Effector memory CD8-positive, alpha-beta T cell (primary cell): ENCODE measurements around the gene CABLES2.

Source experiments
- ATAC-seq: fragments of 150-1000 bp; cut with Tn5 transposase; replicated peaks from 2 replicates; pipeline ENCODE4 v1.10.0; 2021; ENCODE audit warnings: mild to moderate bottlenecking, moderate library complexity
- DNase-seq, 3 experiments: peaks; one replicate each; pipeline ENCODE4 v3.0.0; 2021
- H3K27ac Mint-ChIP-seq, 2 donors: one replicate each; pipeline ENCODE4 v1.8.0; 2022; ENCODE audit warnings: mild to moderate bottlenecking in 2 of 2, mixed read lengths in 2 of 2, moderate library complexity in 2 of 2
- H3K27me3 Mint-ChIP-seq, 2 donors: one replicate each; pipeline ENCODE4 v1.8.0; 2022; ENCODE audit warnings: mixed read lengths in 2 of 2
- H3K36me3 Mint-ChIP-seq: one replicate; pipeline ENCODE4 v1.8.0; 2022; ENCODE audit warnings: mild to moderate bottlenecking, moderate library complexity, mixed read lengths; ENCODE audit not compliant: insufficient read depth
- H3K4me1 Mint-ChIP-seq, 2 donors: one replicate each; pipeline ENCODE4 v1.8.0; 2022; ENCODE audit warnings: low read depth in 2 of 2, mixed read lengths in 2 of 2
- H3K4me3 Mint-ChIP-seq, 2 donors: one replicate each; pipeline ENCODE4 v1.8.0; 2022; ENCODE audit warnings: mild to moderate bottlenecking in 2 of 2, mixed read lengths in 2 of 2, moderate library complexity in 2 of 2
- H3K9me3 Mint-ChIP-seq, 2 donors: one replicate each; pipeline ENCODE4 v1.8.0; 2022; ENCODE audit warnings: mixed read lengths in 2 of 2

The CABLES2 gene

DNA sequence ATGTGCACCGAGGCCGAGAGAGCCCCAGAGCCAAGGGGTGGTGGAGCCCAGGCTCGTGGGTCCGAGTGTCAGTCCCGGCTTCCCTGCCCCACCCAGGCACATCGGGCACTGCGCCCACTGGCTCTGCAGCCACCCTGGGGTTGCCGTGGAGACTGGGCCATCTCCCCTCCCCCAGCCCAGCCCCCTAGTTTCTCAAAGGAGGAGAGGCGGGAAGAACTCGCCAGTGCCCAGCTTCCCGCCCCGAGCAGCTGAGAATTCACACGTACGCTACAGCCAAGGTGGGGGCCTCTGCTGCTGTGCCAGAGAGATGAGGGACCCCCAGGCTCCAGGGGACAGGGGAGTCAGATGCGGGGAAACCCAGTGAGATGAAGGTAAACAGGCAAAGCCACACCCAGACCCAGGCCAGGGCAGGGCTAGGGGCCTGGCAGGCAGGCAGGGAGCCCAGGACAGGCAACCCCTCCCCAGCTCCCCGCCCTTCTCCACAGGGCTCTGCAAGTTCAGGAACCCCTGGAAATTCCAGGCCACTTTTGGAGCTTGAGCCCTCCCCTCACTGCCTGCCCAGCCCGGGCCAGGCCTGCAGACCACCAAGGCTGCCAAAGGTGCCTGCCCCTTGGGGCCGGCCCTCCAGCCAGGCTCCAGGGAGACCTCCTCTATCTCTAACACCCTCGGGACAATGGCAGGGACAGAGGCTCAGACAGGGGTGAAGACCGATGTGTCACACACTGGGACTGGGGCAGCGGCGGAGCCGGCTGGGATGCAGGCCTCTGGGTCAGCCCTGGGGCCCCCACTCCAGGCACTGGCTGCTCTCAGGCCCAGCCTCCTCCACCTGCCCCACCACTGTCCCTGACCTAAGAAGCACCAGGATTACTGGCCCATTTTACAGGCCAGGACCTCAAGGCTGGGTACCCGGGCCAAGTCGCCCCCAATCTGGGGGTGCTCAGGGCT, 46.0 kb downstream of the CABLES2 start:
- ATAC-seq = no peak
- no peaks in the 10 kb centered on the region for H3K36me3 Mint-ChIP-seq
- no peak overlapping the region for H3K27ac Mint-ChIP-seq
- H3K4me3 Mint-ChIP-seq = no peak overlapping the region
- peaks cover 0 to 4% of the 10 kb centered on the region in 2 donors for H3K4me1 Mint-ChIP-seq
- DNase-seq = no peak
- H3K9me3 Mint-ChIP-seq = no peaks in the 10 kb centered on the region
- H3K27me3 Mint-ChIP-seq = peaks cover 28 to 29% of the 10 kb centered on the region in 2 donors

DNA sequence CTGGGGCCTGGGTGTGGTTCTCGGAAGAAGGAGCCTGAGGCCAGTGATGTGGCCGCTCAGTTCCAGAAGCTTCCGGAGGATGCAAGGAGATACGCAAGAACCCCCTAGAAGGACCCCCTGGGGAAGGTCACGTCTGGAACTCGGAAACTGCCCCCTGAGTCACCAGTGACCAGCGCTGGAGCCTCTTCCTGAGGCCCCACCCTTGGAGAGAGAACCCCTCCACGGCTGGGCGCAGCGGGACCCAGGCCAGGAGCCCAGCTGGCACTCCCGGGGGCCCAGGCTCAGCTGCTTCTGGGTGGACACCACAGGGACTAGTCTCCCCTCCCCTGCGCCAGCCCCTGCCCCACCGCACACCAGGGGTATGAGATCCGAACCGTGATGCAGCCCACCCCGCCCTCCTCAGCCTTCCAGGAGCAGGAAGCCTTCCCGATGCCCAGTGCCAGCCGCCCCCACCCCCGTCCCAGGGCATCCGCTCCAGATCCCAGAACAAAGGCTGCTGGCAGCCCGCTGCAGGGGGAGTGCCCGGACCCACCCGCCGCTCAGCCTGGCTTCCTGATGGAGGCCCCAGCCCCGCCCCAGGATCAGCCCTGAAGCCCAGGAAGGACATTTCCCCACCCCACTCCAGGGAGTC, 47.5 kb downstream of the CABLES2 start:
- peaks cover 0 to 1% of the 10 kb centered on the region in 2 donors for H3K4me1 Mint-ChIP-seq
- H3K36me3 Mint-ChIP-seq = no peaks in the 10 kb centered on the region
- ATAC-seq (no peak), DNase-seq (no peak)
- H3K9me3 Mint-ChIP-seq = no peaks in the 10 kb centered on the region
- no peak overlapping the region for H3K27ac Mint-ChIP-seq
- no peak overlapping the region for H3K4me3 Mint-ChIP-seq
- H3K27me3 Mint-ChIP-seq = peaks cover 14% of the 10 kb centered on the region in 2 donors

DNA sequence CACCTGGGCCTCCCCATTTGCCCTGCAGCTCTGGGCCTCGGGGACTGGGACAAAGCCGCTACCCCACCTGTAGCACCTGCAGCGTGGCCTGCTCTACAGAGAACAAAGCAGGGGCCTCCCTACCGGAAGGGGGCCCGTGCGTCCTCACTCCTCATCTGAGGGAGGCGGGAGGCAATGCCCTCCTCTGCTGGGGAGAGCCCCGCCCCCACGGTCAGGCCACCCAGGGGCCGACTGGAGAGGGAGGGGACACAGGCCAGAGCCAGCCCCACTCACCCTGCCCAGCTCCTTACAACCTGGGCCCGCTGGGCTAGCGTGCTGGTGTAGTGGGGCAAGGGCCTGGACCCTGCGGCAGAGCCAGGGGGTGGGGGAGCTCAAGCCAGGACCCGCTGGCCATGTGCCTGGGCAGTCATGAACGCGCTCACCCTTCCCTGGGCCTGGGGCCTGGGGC, 48.0 kb downstream of the CABLES2 start:
- Mint-ChIP-seq H3K4me1 (peaks cover 0 to 1% of the 10 kb centered on the region in 2 donors), H3K27ac (no peak overlapping the region), H3K9me3 (no peaks in the 10 kb centered on the region), H3K36me3 (no peaks in the 10 kb centered on the region), H3K4me3 (no peak overlapping the region), H3K27me3 (peaks cover 9 to 11% of the 10 kb centered on the region in 2 donors)
- ATAC-seq (no peak), DNase-seq (no peak)

GRCh38 chr20:62358171-62359042, 48.7 kb downstream of the CABLES2 start:
- DNase-seq (no peak), ATAC-seq (no peak)
- Mint-ChIP-seq H3K4me3 (no peak overlapping the region), H3K9me3 (no peaks in the 10 kb centered on the region), H3K36me3 (no peaks in the 10 kb centered on the region), H3K27ac (no peak overlapping the region), H3K4me1 (peaks cover 0 to 1% of the 10 kb centered on the region in 2 donors), H3K27me3 (peaks cover 2 to 7% of the 10 kb centered on the region in 2 donors)

DNA sequence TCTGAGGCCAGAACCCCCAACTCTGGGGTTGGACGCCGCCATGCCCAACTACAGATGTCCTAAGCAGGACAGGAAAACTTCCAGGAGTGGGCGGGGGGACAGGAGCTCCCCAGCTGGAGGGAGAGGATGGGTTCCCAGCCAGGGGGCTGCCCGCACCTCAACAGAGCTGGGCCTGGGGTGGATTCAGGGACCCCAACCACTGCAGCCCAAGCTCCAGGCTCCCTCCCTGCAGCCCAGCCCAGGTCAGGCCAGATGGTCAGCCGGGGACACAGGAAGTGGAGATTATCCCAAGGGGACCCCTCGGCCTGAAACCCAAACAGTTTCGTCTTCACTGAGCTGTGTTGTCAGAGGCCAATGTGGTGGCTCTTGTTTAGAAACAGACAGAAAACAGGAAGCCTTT, 49.4 kb downstream of the CABLES2 start:
- ATAC-seq (no peak), DNase-seq (no peak)
- Mint-ChIP-seq H3K27ac (no peak overlapping the region), H3K4me3 (no peak overlapping the region), H3K27me3 (peaks cover 0 to 3% of the 10 kb centered on the region in 2 donors), H3K9me3 (no peaks in the 10 kb centered on the region), H3K4me1 (peaks cover 0 to 1% of the 10 kb centered on the region in 2 donors), H3K36me3 (no peaks in the 10 kb centered on the region)

- no peak overlapping the region for H3K27ac Mint-ChIP-seq
- no peaks in the 10 kb centered on the region for H3K27me3 Mint-ChIP-seq
- no peak overlapping the region for H3K4me3 Mint-ChIP-seq
- H3K36me3 Mint-ChIP-seq = no peaks in the 10 kb centered on the region
- no peaks in the 10 kb centered on the region for H3K9me3 Mint-ChIP-seq
- no peak for DNase-seq
- peaks cover 0 to 1% of the 10 kb centered on the region in 2 donors for H3K4me1 Mint-ChIP-seq
- ATAC-seq = no peak
Measured at GRCh38 chr20:62357187-62357667, 49.9 kb downstream of the CABLES2 start.

GRCh38 chr20:62356589-62357186, 50.4 kb downstream of the CABLES2 start:
- no peak for DNase-seq
- no peak overlapping the region for H3K4me3 Mint-ChIP-seq
- no peaks in the 10 kb centered on the region for H3K9me3 Mint-ChIP-seq
- no peaks in the 10 kb centered on the region for H3K27me3 Mint-ChIP-seq
- peaks cover 0 to 1% of the 10 kb centered on the region in 2 donors for H3K4me1 Mint-ChIP-seq
- ATAC-seq = no peak
- no peak overlapping the region for H3K27ac Mint-ChIP-seq
- no peaks in the 10 kb centered on the region for H3K36me3 Mint-ChIP-seq

DNA sequence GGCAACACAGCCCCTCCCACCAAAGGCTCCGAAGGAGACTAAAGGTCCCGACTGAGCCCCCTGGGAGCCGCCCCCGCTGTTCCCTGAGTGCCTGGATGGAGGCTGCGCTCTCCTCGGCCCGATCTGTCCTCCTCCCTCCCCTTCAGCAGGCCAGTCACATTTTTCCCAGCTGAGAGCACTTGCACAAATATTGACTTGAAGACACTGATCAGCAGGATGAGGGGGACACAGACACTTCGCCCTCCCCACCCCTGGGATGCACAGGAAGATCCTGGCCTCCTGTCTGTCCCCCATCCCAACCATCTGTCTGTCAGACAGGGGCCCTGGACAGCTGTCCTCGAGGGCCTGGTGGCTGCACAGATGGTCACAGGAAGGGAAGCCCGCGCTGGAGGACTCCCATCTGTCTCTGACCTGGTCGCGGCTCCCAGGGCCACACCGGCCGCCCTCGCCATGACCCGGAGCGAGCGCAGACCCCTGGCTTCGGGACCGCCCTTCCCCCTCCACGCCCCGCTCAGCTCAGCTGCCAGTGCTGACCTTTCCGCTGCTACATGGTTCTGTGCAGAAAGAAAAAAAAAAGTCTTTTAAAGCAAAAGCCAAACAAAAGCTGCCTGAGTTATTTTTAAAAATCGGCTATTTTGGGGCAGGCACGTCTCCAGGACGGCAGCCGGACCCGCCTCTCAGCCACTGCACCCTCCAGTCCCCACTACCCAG, 51.1 kb downstream of the CABLES2 start:
- no peaks in the 10 kb centered on the region for H3K27me3 Mint-ChIP-seq
- no peak for ATAC-seq
- H3K36me3 Mint-ChIP-seq = no peaks in the 10 kb centered on the region
- H3K4me3 Mint-ChIP-seq = no peak overlapping the region
- peaks cover 0 to 1% of the 10 kb centered on the region in 2 donors for H3K4me1 Mint-ChIP-seq
- no peak for DNase-seq
- no peak overlapping the region for H3K27ac Mint-ChIP-seq
- no peaks in the 10 kb centered on the region for H3K9me3 Mint-ChIP-seq

DNA sequence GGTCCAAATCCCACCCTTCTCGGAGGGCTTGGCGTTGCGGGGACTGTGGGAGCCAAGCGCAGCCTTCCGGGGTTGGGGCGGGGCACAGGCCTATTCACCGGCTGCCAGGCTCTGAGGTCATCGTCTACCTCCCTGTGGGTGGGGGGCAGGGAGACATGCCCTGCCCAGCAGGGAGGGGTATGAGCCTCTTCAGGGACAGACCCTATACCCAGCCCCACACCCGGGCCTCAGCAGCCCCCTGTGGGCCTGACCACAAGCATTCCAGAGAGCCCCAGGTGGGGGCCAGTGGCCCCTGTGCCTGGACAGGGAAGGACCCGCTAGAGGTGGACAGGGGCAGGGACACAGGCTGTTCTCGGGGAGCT, 51.6 kb downstream of the CABLES2 start:
- Mint-ChIP-seq H3K4me3 (no peak overlapping the region), H3K27ac (no peak overlapping the region), H3K9me3 (no peaks in the 10 kb centered on the region), H3K27me3 (no peaks in the 10 kb centered on the region), H3K36me3 (no peaks in the 10 kb centered on the region), H3K4me1 (peaks cover 0 to 1% of the 10 kb centered on the region in 2 donors)
- no peak for ATAC-seq
- DNase-seq = no peak

GRCh38 chr20:62354811-62355341, 52.2 kb downstream of the CABLES2 start:
- Mint-ChIP-seq H3K27me3 (no peaks in the 10 kb centered on the region), H3K36me3 (no peaks in the 10 kb centered on the region), H3K9me3 (no peaks in the 10 kb centered on the region), H3K4me1 (peaks cover 0 to 1% of the 10 kb centered on the region in 2 donors), H3K4me3 (no peak overlapping the region), H3K27ac (no peak overlapping the region)
- no peak for DNase-seq
- ATAC-seq = no peak

DNA sequence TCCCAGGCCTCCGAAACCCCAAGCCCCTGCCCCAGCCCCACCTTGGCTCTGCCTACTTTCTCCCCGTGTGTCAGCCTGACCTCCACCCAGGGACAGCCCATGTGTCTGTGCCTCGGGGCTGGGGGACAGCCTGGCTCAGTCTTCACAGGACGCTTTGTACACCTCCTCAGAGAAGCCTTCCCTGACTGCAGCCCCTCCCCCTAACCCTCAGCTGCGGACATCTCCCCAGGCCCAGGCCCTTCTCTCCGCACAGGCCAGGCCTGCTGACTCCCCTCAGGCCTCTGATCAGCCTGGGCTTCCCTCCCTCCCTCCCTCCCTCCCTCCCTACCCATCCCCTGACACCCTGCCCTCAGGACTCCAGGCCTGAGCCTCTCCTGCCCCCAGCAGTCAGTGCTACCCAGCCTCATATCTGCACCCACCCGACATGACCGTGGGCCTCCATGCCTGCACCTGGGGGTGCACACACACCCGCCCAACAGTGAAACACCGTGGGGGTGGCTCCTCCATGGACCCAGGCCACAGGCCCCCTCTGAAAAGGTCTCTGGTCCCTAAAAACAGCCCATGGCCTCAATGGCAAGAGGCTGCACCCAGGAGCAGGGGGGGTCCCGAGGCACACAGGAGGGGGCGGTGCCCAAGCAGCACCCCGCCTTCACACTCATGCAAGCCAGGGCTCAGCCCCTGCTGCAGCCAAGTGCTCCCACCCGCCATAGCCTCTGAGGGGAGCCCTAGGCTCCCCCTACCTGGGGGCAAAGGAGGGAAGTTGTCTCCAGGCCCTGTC, 52.9 kb downstream of the CABLES2 start:
- no peaks in the 10 kb centered on the region for H3K27me3 Mint-ChIP-seq
- H3K27ac Mint-ChIP-seq = no peak overlapping the region
- peaks cover 0 to 2% of the 10 kb centered on the region in 2 donors for H3K9me3 Mint-ChIP-seq
- H3K4me3 Mint-ChIP-seq = no peak overlapping the region
- DNase-seq = no peak
- no peaks in the 10 kb centered on the region for H3K36me3 Mint-ChIP-seq
- no peak for ATAC-seq
- peaks cover 0 to 1% of the 10 kb centered on the region in 2 donors for H3K4me1 Mint-ChIP-seq
